ENCODE data around the gene SDR9C7.
"Not testable (repeated sequence)": the region's sequence is repeated elsewhere in the genome, so short reads cannot be mapped to it uniquely, and the experiment has no call there.

The SDR9C7 gene

GRCh38 chr12:56914256-56914655, 20.0 kb downstream of the SDR9C7 start:
- no peak for DNase-seq

GRCh38 chr12:56909403-56909802, 24.8 kb downstream of the SDR9C7 start:
- DNase-seq: not testable (repeated sequence)

GRCh38 chr12:56908136-56908535, 26.1 kb downstream of the SDR9C7 start:
- no peak for DNase-seq

GRCh38 chr12:56905852-56906251, 28.4 kb downstream of the SDR9C7 start:
- DNase-seq: no peak

GRCh38 chr12:56903374-56903773, 30.8 kb downstream of the SDR9C7 start:
- no peak for DNase-seq

GRCh38 chr12:56901313-56901712, 32.9 kb downstream of the SDR9C7 start:
- DNase-seq: not testable (repeated sequence)

- DNase-seq: no peak
These were observed 33.6 kb downstream of the SDR9C7 start for GRCh38 chr12:56900583-56900982.

- no peak for DNase-seq
These were observed 35.3 kb downstream of the SDR9C7 start for GRCh38 chr12:56898938-56899337.

GRCh38 chr12:56897844-56898361, 36.3 kb downstream of the SDR9C7 start:
- no peak for DNase-seq

GRCh38 chr12:56896082-56896481, 38.1 kb downstream of the SDR9C7 start:
- no peak for DNase-seq

GRCh38 chr12:56894698-56895368, 39.4 kb downstream of the SDR9C7 start:
- DNase-seq: no peak

- not testable (repeated sequence) for DNase-seq
These were observed 42.3 kb downstream of the SDR9C7 start for GRCh38 chr12:56891885-56892284.

GRCh38 chr12:56886319-56886718, 47.9 kb downstream of the SDR9C7 start:
- DNase-seq: no peak

- DNase-seq: no peak
These were observed 48.9 kb downstream of the SDR9C7 start for GRCh38 chr12:56885316-56885715.

- no peak for DNase-seq
These were observed 49.8 kb downstream of the SDR9C7 start for GRCh38 chr12:56884421-56884820.

GRCh38 chr12:56882407-56882806, 51.8 kb downstream of the SDR9C7 start:
- not testable (repeated sequence) for DNase-seq

- no peak for DNase-seq
These were observed 53.8 kb downstream of the SDR9C7 start for GRCh38 chr12:56880125-56880992.

- not testable (repeated sequence) for DNase-seq
These were observed 54.7 kb downstream of the SDR9C7 start for GRCh38 chr12:56879240-56880124.

- DNase-seq: no peak
These were observed 56.2 kb downstream of the SDR9C7 start for GRCh38 chr12:56878010-56878339.

- no peak for DNase-seq
These were observed 56.8 kb downstream of the SDR9C7 start for GRCh38 chr12:56877195-56878009.

GRCh38 chr12:56874821-56875220, 59.4 kb downstream of the SDR9C7 start:
- DNase-seq: no peak

- DNase-seq: no peak
These were observed 60.8 kb downstream of the SDR9C7 start for GRCh38 chr12:56873382-56873781.
